Measurements from ENCODE around the gene AGO1.

The AGO1 gene

DNA sequence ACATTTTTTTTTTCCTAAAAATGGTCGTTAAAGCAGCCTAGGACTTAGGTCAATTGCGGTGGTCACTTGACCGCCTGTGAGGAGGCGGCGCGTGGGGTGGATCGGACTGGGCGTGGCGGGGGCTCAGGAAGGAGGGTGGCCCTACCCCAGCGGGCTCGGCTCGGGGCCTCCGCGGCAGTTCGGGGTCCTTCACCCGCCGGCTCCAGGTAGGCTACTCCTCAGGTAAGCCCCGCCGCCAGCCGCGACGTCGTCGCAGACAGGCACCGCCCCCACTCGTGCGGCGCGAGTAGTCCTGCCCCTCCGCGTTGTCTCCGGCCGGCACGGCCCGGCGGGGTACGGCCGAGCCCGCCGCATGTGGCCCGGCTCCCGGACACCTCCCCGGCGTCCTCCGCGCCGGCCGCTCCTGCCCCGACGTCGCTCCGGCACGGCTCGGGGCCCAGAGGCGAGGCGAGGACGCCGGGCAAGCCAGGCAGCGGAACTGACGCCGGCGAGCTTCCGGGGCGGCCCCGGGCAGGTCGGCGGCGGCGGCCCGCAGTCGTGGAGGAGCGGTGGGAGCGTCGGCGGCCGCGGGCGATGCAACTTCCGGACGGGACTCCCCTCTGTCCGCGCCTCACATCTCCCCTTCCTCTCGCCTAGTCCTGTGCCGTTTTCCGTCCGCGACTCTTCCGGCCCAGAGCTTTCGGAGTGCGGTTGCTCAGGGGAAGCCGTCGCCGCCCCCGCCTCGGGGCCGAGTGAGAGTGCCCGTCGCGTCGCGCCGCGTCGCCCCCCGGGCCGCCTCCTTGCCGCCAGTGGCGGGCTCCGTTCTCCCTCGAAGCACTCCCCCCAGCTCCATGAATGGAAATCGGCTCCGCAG, 47.8 kb downstream of the AGO1 start, which contains the start of gene AGO3:
AGO3 (plus strand) TSS at position 513 of the 853 bp plus-strand sequence; CDS start at position 835, 322 bp downstream.
- H3K4ac ChIP-seq (ENCODE audit: low read depth, low read length), result peak within 1 kb of the TSS; percentile 82
- H4K8ac ChIP-seq (ENCODE audit: low read depth, low read length), result peak within 1 kb of the TSS; percentile 99
- H3K79me1 ChIP-seq (ENCODE audit: low read length), result peaks cover 14% of the 10 kb centered on the region
- peaks cover 0 to 3% of the 10 kb centered on the region in 2 experiments for H3K4me1 ChIP-seq (ENCODE audit: control insufficient read depth in 1 of 2, insufficient read depth in 2 of 2, low read length in 2 of 2)
- H2BK5ac ChIP-seq (ENCODE audit: low read depth, low read length, poor library complexity), result peak within 1 kb of the TSS; percentile 98
- peak within 1 kb of the TSS; percentile 74 for H2AK5ac ChIP-seq (ENCODE audit: low read length)
- H4K91ac ChIP-seq (ENCODE audit: low read depth, low read length), result peak within 1 kb of the TSS; percentile 100
- no peaks in the 10 kb centered on the region for H3K9me3 ChIP-seq (ENCODE audit: insufficient read depth, low read depth, low read length)
- peak within 1 kb of the TSS; percentile 63 for H3K4me2 ChIP-seq (ENCODE audit: low read length)
- peak within 1 kb of the TSS; percentile 93 for H3K9ac ChIP-seq (ENCODE audit: low read length)
- H3K79me2 ChIP-seq (ENCODE audit: control insufficient read depth, insufficient read depth, low read length, poor library complexity), result peaks cover 11% of the 10 kb centered on the region
- DNase-seq, result peak; percentile 72 to 73
- H3K14ac ChIP-seq (ENCODE audit: low read length), result peak within 1 kb of the TSS; percentile 100
- no peaks in the 10 kb centered on the region for H3K36me3 ChIP-seq (ENCODE audit: control insufficient read depth in 1 of 2, insufficient read depth in 2 of 2, low read length in 2 of 2)
- no CpG with 5 or more reads among the region's 112 CpGs for WGBS (ENCODE audit: extremely low coverage, insufficient coverage, insufficient read length)
- peak within 1 kb of the TSS; percentile 42 for H2BK12ac ChIP-seq (ENCODE audit: low read length)
- peak within 1 kb of the TSS; percentile 99 for H3K18ac ChIP-seq (ENCODE audit: low read length)
- H2BK120ac ChIP-seq (ENCODE audit: insufficient read depth, low read length, poor library complexity), result peak within 1 kb of the TSS; percentile 97
- H3K27me3 ChIP-seq (ENCODE audit: insufficient read depth, low read length), result no peaks in the 10 kb centered on the region
- peak within 1 kb of the TSS; percentile 94 for H3K4me3 ChIP-seq (ENCODE audit: low read depth, low read length)
- peak within 1 kb of the TSS; percentile 100 for H4K12ac ChIP-seq (ENCODE audit: low read depth, low read length)
- peak within 1 kb of the TSS; percentile 99 for H3K27ac ChIP-seq (ENCODE audit: low read depth, low read length)
- peak within 1 kb of the TSS; percentile 97 for H2AFZ ChIP-seq (ENCODE audit: insufficient read depth, low read length, poor library complexity)
- no peak within 1 kb of the TSS for H3K23ac ChIP-seq (ENCODE audit: low read length)

- Histone ChIP-seq H3K36me3 (ENCODE audit: control insufficient read depth in 1 of 2, insufficient read depth in 2 of 2, low read length in 2 of 2) (no peaks in the 10 kb centered on the region), H3K9ac (ENCODE audit: low read length) (peak overlapping the region; percentile 76), H2BK12ac (ENCODE audit: low read length) (peak overlapping the region; percentile 18), H3K79me2 (ENCODE audit: control insufficient read depth, insufficient read depth, low read length, poor library complexity) (peaks cover 11% of the 10 kb centered on the region), H3K18ac (ENCODE audit: low read length) (peak overlapping the region; percentile 81), H2BK120ac (ENCODE audit: insufficient read depth, low read length, poor library complexity) (peak overlapping the region; percentile 97), H3K27ac (ENCODE audit: low read depth, low read length) (peak overlapping the region; percentile 99), H4K12ac (ENCODE audit: low read depth, low read length) (peak overlapping the region; percentile 99), H3K4me2 (ENCODE audit: low read length) (peak overlapping the region; percentile 63), H2AFZ (ENCODE audit: insufficient read depth, low read length, poor library complexity) (peak overlapping the region; percentile 77), H3K79me1 (ENCODE audit: low read length) (peaks cover 14% of the 10 kb centered on the region), H3K4me3 (ENCODE audit: low read depth, low read length) (peak overlapping the region; percentile 94), H3K27me3 (ENCODE audit: insufficient read depth, low read length) (no peaks in the 10 kb centered on the region), H3K9me3 (ENCODE audit: insufficient read depth, low read depth, low read length) (no peaks in the 10 kb centered on the region), H3K4me1 (ENCODE audit: control insufficient read depth in 1 of 2, insufficient read depth in 2 of 2, low read length in 2 of 2) (peaks cover 0 to 3% of the 10 kb centered on the region in 2 experiments), H4K8ac (ENCODE audit: low read depth, low read length) (peak overlapping the region; percentile 99), H3K4ac (ENCODE audit: low read depth, low read length) (peak overlapping the region; percentile 82), H2BK5ac (ENCODE audit: low read depth, low read length, poor library complexity) (peak overlapping the region; percentile 98), H3K23ac (ENCODE audit: low read length) (no peak overlapping the region), H2AK5ac (ENCODE audit: low read length) (peak overlapping the region; percentile 13), H3K14ac (ENCODE audit: low read length) (peak overlapping the region; percentile 100), H4K91ac (ENCODE audit: low read depth, low read length) (peak overlapping the region; percentile 100)
- peak; percentile 7 to 35 for DNase-seq
- WGBS (ENCODE audit: extremely low coverage, insufficient coverage, insufficient read length), result no CpG with 5 or more reads among the region's 28 CpGs
These were observed 48.6 kb downstream of the AGO1 start for GRCh38 chr1:35931446-35932157.

DNA sequence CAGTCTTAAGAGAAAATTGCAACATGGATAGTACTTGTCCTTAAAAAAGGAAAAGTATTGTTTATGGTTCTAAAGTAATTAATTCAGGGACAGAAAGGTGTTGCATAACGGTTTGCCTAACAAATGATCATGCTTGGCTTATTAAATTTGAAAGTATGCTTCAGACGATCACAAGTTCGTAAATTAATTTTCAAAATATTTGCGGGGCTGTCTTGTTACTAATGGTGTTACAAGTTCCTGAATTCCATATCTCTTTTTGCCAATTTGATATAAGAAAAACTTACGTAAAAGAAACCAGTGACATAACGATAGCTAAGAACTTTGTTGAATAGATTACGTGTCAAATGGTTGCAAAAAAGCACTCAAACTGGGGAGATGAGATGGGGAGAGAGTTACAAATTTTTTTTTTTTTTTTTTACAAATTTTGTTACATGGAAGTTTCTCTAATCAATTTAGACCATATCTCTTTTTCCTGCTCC, 49.2 kb downstream of the AGO1 start:
- no peak overlapping the region for H2AK5ac ChIP-seq (ENCODE audit: low read length)
- no peak overlapping the region for H3K4me3 ChIP-seq (ENCODE audit: low read depth, low read length)
- no peaks in the 10 kb centered on the region for H3K27me3 ChIP-seq (ENCODE audit: insufficient read depth, low read length)
- no peak overlapping the region for H3K14ac ChIP-seq (ENCODE audit: low read length)
- H3K27ac ChIP-seq (ENCODE audit: low read depth, low read length), result no peak overlapping the region
- no peak overlapping the region for H4K12ac ChIP-seq (ENCODE audit: low read depth, low read length)
- peak overlapping the region; percentile 63 for H3K4me2 ChIP-seq (ENCODE audit: low read length)
- DNase-seq, result no peak
- H3K79me1 ChIP-seq (ENCODE audit: low read length), result peaks cover 14% of the 10 kb centered on the region
- no CpG with 5 or more reads among the region's 7 CpGs for WGBS (ENCODE audit: extremely low coverage, insufficient coverage, insufficient read length)
- H2BK5ac ChIP-seq (ENCODE audit: low read depth, low read length, poor library complexity), result no peak overlapping the region
- H3K9ac ChIP-seq (ENCODE audit: low read length), result no peak overlapping the region
- H4K8ac ChIP-seq (ENCODE audit: low read depth, low read length), result no peak overlapping the region
- no peak overlapping the region for H3K18ac ChIP-seq (ENCODE audit: low read length)
- no peak overlapping the region for H2BK12ac ChIP-seq (ENCODE audit: low read length)
- H2BK120ac ChIP-seq (ENCODE audit: insufficient read depth, low read length, poor library complexity), result no peak overlapping the region
- no peak overlapping the region for H4K91ac ChIP-seq (ENCODE audit: low read depth, low read length)
- no peak overlapping the region for H3K4ac ChIP-seq (ENCODE audit: low read depth, low read length)
- H3K4me1 ChIP-seq (ENCODE audit: control insufficient read depth in 1 of 2, insufficient read depth in 2 of 2, low read length in 2 of 2), result peaks cover 0 to 3% of the 10 kb centered on the region in 2 experiments
- H3K36me3 ChIP-seq (ENCODE audit: control insufficient read depth in 1 of 2, insufficient read depth in 2 of 2, low read length in 2 of 2), result no peaks in the 10 kb centered on the region
- no peaks in the 10 kb centered on the region for H3K9me3 ChIP-seq (ENCODE audit: insufficient read depth, low read depth, low read length)
- no peak overlapping the region for H3K23ac ChIP-seq (ENCODE audit: low read length)
- H2AFZ ChIP-seq (ENCODE audit: insufficient read depth, low read length, poor library complexity), result no peak overlapping the region
- H3K79me2 ChIP-seq (ENCODE audit: control insufficient read depth, insufficient read depth, low read length, poor library complexity), result peaks cover 14% of the 10 kb centered on the region

- Histone ChIP-seq H3K9ac (ENCODE audit: low read length) (no peak overlapping the region), H3K27ac (ENCODE audit: low read depth, low read length) (no peak overlapping the region), H2AFZ (ENCODE audit: insufficient read depth, low read length, poor library complexity) (no peak overlapping the region), H3K4me1 (ENCODE audit: control insufficient read depth in 1 of 2, insufficient read depth in 2 of 2, low read length in 2 of 2) (peaks cover 0 to 3% of the 10 kb centered on the region in 2 experiments), H3K23ac (ENCODE audit: low read length) (no peak overlapping the region), H4K91ac (ENCODE audit: low read depth, low read length) (no peak overlapping the region), H2BK12ac (ENCODE audit: low read length) (no peak overlapping the region), H3K4me2 (ENCODE audit: low read length) (no peak overlapping the region), H3K4ac (ENCODE audit: low read depth, low read length) (no peak overlapping the region), H4K8ac (ENCODE audit: low read depth, low read length) (no peak overlapping the region), H3K14ac (ENCODE audit: low read length) (no peak overlapping the region), H3K36me3 (ENCODE audit: control insufficient read depth in 1 of 2, insufficient read depth in 2 of 2, low read length in 2 of 2) (no peaks in the 10 kb centered on the region), H4K12ac (ENCODE audit: low read depth, low read length) (no peak overlapping the region), H2AK5ac (ENCODE audit: low read length) (no peak overlapping the region), H3K27me3 (ENCODE audit: insufficient read depth, low read length) (no peaks in the 10 kb centered on the region), H3K79me2 (ENCODE audit: control insufficient read depth, insufficient read depth, low read length, poor library complexity) (peaks cover 14% of the 10 kb centered on the region), H3K18ac (ENCODE audit: low read length) (no peak overlapping the region), H3K9me3 (ENCODE audit: insufficient read depth, low read depth, low read length) (no peaks in the 10 kb centered on the region), H2BK120ac (ENCODE audit: insufficient read depth, low read length, poor library complexity) (no peak overlapping the region), H2BK5ac (ENCODE audit: low read depth, low read length, poor library complexity) (no peak overlapping the region), H3K79me1 (ENCODE audit: low read length) (peaks cover 14% of the 10 kb centered on the region), H3K4me3 (ENCODE audit: low read depth, low read length) (no peak overlapping the region)
- DNase-seq, result no peak
These were observed 49.9 kb downstream of the AGO1 start for GRCh38 chr1:35932941-35933340.

All from trophoblast cell (in vitro differentiated cells and primary cell).